Measurements from ENCODE around the gene TRAF3.
"Not testable (repeated sequence)": the region's sequence is repeated elsewhere in the genome, so short reads cannot be mapped to it uniquely, and the experiment has no call there.

The TRAF3 gene

GRCh38 chr14:102819176-102819628, 42.0 kb downstream of the TRAF3 start:
- Histone ChIP-seq H3K4me3 (ENCODE audit: low read length) (no peak overlapping the region), H3K4me1 (ENCODE audit: control insufficient read depth, low read depth, low read length) (peaks cover 8% of the 10 kb centered on the region), H3K27me3 (ENCODE audit: control insufficient read depth, insufficient read depth, low read length) (no peaks in the 10 kb centered on the region), H3K9me3 (ENCODE audit: control insufficient read depth, low read depth, low read length) (no peaks in the 10 kb centered on the region), H3K9ac (ENCODE audit: low read length) (no peak overlapping the region), H3K36me3 (ENCODE audit: control insufficient read depth, low read depth, low read length) (no peaks in the 10 kb centered on the region), H3K27ac (ENCODE audit: low read length) (no peak overlapping the region)

GRCh38 chr14:102819747-102820330, 42.6 kb downstream of the TRAF3 start:
- Histone ChIP-seq H3K9me3 (ENCODE audit: control insufficient read depth, low read depth, low read length) (no peaks in the 10 kb centered on the region), H3K36me3 (ENCODE audit: control insufficient read depth, low read depth, low read length) (no peaks in the 10 kb centered on the region), H3K27me3 (ENCODE audit: control insufficient read depth, insufficient read depth, low read length) (no peaks in the 10 kb centered on the region), H3K4me3 (ENCODE audit: low read length) (no peak overlapping the region), H3K27ac (ENCODE audit: low read length) (no peak overlapping the region), H3K9ac (ENCODE audit: low read length) (no peak overlapping the region), H3K4me1 (ENCODE audit: control insufficient read depth, low read depth, low read length) (peaks cover 8% of the 10 kb centered on the region)

GRCh38 chr14:102821252-102821651, 44.0 kb downstream of the TRAF3 start:
- Histone ChIP-seq H3K27me3 (ENCODE audit: control insufficient read depth, insufficient read depth, low read length) (no peaks in the 10 kb centered on the region), H3K9ac (ENCODE audit: low read length) (no peak overlapping the region), H3K4me1 (ENCODE audit: control insufficient read depth, low read depth, low read length) (peaks cover 8% of the 10 kb centered on the region), H3K27ac (ENCODE audit: low read length) (no peak overlapping the region), H3K36me3 (ENCODE audit: control insufficient read depth, low read depth, low read length) (no peaks in the 10 kb centered on the region), H3K4me3 (ENCODE audit: low read length) (no peak overlapping the region), H3K9me3 (ENCODE audit: control insufficient read depth, low read depth, low read length) (no peaks in the 10 kb centered on the region)

- no peaks in the 10 kb centered on the region for H3K36me3 ChIP-seq (ENCODE audit: control insufficient read depth, low read depth, low read length)
- no peak overlapping the region for H3K27ac ChIP-seq (ENCODE audit: low read length)
- no peak overlapping the region for H3K9ac ChIP-seq (ENCODE audit: low read length)
- H3K27me3 ChIP-seq (ENCODE audit: control insufficient read depth, insufficient read depth, low read length), result no peaks in the 10 kb centered on the region
- H3K4me3 ChIP-seq (ENCODE audit: low read length), result no peak overlapping the region
- H3K4me1 ChIP-seq (ENCODE audit: control insufficient read depth, low read depth, low read length), result peaks cover 8% of the 10 kb centered on the region
- no peaks in the 10 kb centered on the region for H3K9me3 ChIP-seq (ENCODE audit: control insufficient read depth, low read depth, low read length)
These were observed 45.1 kb downstream of the TRAF3 start for GRCh38 chr14:102822311-102822863.

GRCh38 chr14:102822887-102823286, 45.6 kb downstream of the TRAF3 start:
- not testable (repeated sequence) for H3K4me1 ChIP-seq (ENCODE audit: control insufficient read depth, low read depth, low read length); H3K9ac ChIP-seq (ENCODE audit: low read length); H3K27me3 ChIP-seq (ENCODE audit: control insufficient read depth, insufficient read depth, low read length); H3K9me3 ChIP-seq (ENCODE audit: control insufficient read depth, low read depth, low read length); H3K27ac ChIP-seq (ENCODE audit: low read length); H3K36me3 ChIP-seq (ENCODE audit: control insufficient read depth, low read depth, low read length); H3K4me3 ChIP-seq (ENCODE audit: low read length)

- Histone ChIP-seq H3K36me3 (ENCODE audit: control insufficient read depth, low read depth, low read length) (no peaks in the 10 kb centered on the region), H3K27ac (ENCODE audit: low read length) (no peak overlapping the region), H3K9ac (ENCODE audit: low read length) (no peak overlapping the region), H3K27me3 (ENCODE audit: control insufficient read depth, insufficient read depth, low read length) (no peaks in the 10 kb centered on the region), H3K4me3 (ENCODE audit: low read length) (no peak overlapping the region), H3K9me3 (ENCODE audit: control insufficient read depth, low read depth, low read length) (no peaks in the 10 kb centered on the region), H3K4me1 (ENCODE audit: control insufficient read depth, low read depth, low read length) (peaks cover 8% of the 10 kb centered on the region)
These were observed 46.3 kb downstream of the TRAF3 start for GRCh38 chr14:102823546-102823945.

- Histone ChIP-seq H3K4me3 (ENCODE audit: low read length) (no peak overlapping the region), H3K27me3 (ENCODE audit: control insufficient read depth, insufficient read depth, low read length) (no peaks in the 10 kb centered on the region), H3K9me3 (ENCODE audit: control insufficient read depth, low read depth, low read length) (no peaks in the 10 kb centered on the region), H3K9ac (ENCODE audit: low read length) (no peak overlapping the region), H3K36me3 (ENCODE audit: control insufficient read depth, low read depth, low read length) (no peaks in the 10 kb centered on the region), H3K27ac (ENCODE audit: low read length) (no peak overlapping the region), H3K4me1 (ENCODE audit: control insufficient read depth, low read depth, low read length) (peaks cover 11% of the 10 kb centered on the region)
These were observed 47.6 kb downstream of the TRAF3 start for GRCh38 chr14:102824832-102825231.

- H3K27ac ChIP-seq (ENCODE audit: low read length), result no peak overlapping the region
- no peak overlapping the region for H3K9ac ChIP-seq (ENCODE audit: low read length)
- no peak overlapping the region for H3K4me3 ChIP-seq (ENCODE audit: low read length)
- H3K4me1 ChIP-seq (ENCODE audit: control insufficient read depth, low read depth, low read length), result peaks cover 14% of the 10 kb centered on the region
- no peaks in the 10 kb centered on the region for H3K36me3 ChIP-seq (ENCODE audit: control insufficient read depth, low read depth, low read length)
- no peaks in the 10 kb centered on the region for H3K27me3 ChIP-seq (ENCODE audit: control insufficient read depth, insufficient read depth, low read length)
- no peaks in the 10 kb centered on the region for H3K9me3 ChIP-seq (ENCODE audit: control insufficient read depth, low read depth, low read length)
These were observed 48.3 kb downstream of the TRAF3 start for GRCh38 chr14:102825307-102826095.

- no peaks in the 10 kb centered on the region for H3K9me3 ChIP-seq (ENCODE audit: control insufficient read depth, low read depth, low read length)
- H3K27ac ChIP-seq (ENCODE audit: low read length), result no peak overlapping the region
- peaks cover 15% of the 10 kb centered on the region for H3K4me1 ChIP-seq (ENCODE audit: control insufficient read depth, low read depth, low read length)
- no peak overlapping the region for H3K4me3 ChIP-seq (ENCODE audit: low read length)
- no peaks in the 10 kb centered on the region for H3K27me3 ChIP-seq (ENCODE audit: control insufficient read depth, insufficient read depth, low read length)
- no peaks in the 10 kb centered on the region for H3K36me3 ChIP-seq (ENCODE audit: control insufficient read depth, low read depth, low read length)
- no peak overlapping the region for H3K9ac ChIP-seq (ENCODE audit: low read length)
These were observed 48.9 kb downstream of the TRAF3 start for GRCh38 chr14:102826161-102826560.

- Histone ChIP-seq H3K9me3 (ENCODE audit: control insufficient read depth, low read depth, low read length) (no peaks in the 10 kb centered on the region), H3K27me3 (ENCODE audit: control insufficient read depth, insufficient read depth, low read length) (no peaks in the 10 kb centered on the region), H3K4me1 (ENCODE audit: control insufficient read depth, low read depth, low read length) (peaks cover 19% of the 10 kb centered on the region), H3K36me3 (ENCODE audit: control insufficient read depth, low read depth, low read length) (no peaks in the 10 kb centered on the region), H3K9ac (ENCODE audit: low read length) (no peak overlapping the region), H3K27ac (ENCODE audit: low read length) (no peak overlapping the region), H3K4me3 (ENCODE audit: low read length) (no peak overlapping the region)
These were observed 49.8 kb downstream of the TRAF3 start for GRCh38 chr14:102826751-102827675.

GRCh38 chr14:102827716-102828115, 50.5 kb downstream of the TRAF3 start:
- no peak overlapping the region for H3K9ac ChIP-seq (ENCODE audit: low read length)
- H3K27me3 ChIP-seq (ENCODE audit: control insufficient read depth, insufficient read depth, low read length), result no peaks in the 10 kb centered on the region
- H3K36me3 ChIP-seq (ENCODE audit: control insufficient read depth, low read depth, low read length), result no peaks in the 10 kb centered on the region
- H3K9me3 ChIP-seq (ENCODE audit: control insufficient read depth, low read depth, low read length), result no peaks in the 10 kb centered on the region
- H3K4me3 ChIP-seq (ENCODE audit: low read length), result no peak overlapping the region
- H3K27ac ChIP-seq (ENCODE audit: low read length), result no peak overlapping the region
- H3K4me1 ChIP-seq (ENCODE audit: control insufficient read depth, low read depth, low read length), result peaks cover 20% of the 10 kb centered on the region

Measured in iPS-18a (cell line).